SIG-M5 (cell line): ENCODE results near the gene RNF5.
"Not testable (repeated sequence)": the region's sequence is repeated elsewhere in the genome, so short reads cannot be mapped to it uniquely, and the experiment has no call there.

ENCODE experiments used
- DNase-seq: peaks from one replicate; lab custom pipeline; 2025; lab: John Stamatoyannopoulos, UW

The RNF5 gene

DNA sequence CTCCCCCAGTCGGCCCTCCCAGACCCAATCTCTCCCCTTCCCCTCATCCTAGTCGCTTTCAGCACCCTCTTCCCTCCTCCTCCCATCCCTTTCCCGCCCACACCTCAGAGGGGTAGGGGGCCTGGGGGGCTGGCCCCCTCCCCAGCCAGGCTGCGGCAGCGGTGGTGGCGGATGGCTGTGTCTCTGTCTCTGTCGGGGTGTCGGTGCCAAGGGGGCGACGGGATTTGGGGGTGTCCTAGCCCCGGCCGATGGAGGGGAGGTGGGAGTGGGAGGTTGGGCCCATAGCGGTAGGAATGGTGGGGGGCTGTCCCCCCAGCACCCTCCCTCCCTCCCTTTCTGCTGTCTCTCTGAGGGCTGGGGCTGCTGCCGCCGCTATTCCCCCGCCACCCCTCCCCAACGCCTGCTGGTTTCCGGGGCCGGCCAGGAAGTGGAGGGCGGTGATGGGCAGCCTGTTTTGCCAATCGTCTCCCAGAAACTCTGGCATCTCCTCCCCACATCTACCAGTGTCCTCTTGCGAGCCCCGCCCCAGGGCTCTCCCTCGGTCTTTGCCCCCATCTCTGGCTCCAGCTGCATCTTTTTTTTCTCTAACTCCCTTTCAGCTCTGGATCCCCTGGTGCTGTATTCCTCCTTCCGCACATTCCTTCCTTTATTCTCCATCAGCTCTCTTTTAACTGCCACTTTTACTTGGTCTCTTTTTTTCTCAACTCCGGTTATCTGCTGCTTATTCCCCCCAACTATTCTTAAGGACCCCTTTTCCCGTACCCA is 2.3 kb upstream of the RNF5 start, which contains the start of gene AGPAT1:
AGPAT1 (minus strand) TSS at position 374 of the 765 bp plus-strand sequence. CDS start 4,588 bp downstream, outside the sequence.
- peak; percentile 32 for DNase-seq

DNA sequence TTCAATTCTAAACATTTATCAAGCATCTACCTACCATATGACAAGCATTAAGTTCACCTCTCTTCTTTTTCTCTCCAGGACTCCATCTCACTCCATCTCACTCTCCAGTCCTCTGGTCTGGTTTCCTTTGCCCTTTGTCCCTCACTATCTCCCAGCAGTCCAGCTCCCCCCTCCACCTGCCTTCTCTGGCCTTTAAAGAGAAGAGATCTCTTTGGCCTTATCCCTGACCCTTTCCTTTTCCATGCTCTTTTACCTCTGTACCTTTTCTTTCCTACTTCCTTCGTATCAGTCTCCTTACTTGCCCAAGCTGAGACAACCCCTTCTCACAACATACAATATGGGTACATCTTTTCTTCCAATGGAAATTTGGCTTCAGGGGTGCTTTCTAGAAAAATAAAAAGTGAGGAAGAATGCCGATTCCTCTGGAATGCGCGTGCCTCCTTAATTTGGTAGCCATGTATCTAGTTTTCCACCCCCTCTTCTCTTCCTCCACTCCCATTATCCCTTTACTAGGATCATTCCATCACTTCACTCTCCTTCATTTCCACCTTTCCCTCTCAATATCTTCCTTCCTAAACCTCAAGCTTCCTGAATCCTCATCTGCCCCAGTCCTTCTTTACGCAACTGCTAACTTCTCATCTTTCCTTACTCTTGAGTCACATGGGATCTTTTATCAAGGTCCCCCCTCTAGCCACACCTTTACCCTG is 1.6 kb upstream of the RNF5 start:
- no peak for DNase-seq

DNA sequence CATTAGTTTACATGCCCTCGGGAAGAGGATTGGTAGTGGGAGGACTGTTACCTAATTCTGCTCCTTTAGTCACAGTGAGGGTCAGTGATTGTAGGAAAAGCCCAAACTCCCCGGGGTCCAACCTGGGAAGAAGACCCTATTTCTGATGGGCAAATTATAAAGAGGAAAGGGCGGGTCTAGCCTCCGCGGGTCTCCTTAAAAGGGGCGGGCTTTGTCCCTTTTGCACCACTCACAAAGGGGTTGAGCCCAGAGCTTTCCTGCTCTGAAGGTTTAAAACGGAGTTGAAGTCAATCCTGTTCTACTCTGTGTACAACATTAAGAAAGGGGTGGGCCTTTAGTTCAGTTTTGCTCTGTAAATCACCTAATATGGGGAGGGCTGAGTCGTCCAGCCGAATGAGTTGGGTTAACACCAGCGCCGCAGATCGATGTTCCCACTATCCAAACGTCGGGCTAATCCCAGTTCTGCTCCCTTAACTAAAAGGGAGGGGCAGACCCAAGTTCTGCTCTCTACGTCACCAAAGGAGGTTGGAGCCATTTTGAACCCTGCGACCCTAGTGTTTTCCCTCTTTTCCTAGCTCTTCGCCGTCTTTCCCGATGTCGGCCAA is 920 bp upstream of the RNF5 start:
- no peak for DNase-seq

DNA sequence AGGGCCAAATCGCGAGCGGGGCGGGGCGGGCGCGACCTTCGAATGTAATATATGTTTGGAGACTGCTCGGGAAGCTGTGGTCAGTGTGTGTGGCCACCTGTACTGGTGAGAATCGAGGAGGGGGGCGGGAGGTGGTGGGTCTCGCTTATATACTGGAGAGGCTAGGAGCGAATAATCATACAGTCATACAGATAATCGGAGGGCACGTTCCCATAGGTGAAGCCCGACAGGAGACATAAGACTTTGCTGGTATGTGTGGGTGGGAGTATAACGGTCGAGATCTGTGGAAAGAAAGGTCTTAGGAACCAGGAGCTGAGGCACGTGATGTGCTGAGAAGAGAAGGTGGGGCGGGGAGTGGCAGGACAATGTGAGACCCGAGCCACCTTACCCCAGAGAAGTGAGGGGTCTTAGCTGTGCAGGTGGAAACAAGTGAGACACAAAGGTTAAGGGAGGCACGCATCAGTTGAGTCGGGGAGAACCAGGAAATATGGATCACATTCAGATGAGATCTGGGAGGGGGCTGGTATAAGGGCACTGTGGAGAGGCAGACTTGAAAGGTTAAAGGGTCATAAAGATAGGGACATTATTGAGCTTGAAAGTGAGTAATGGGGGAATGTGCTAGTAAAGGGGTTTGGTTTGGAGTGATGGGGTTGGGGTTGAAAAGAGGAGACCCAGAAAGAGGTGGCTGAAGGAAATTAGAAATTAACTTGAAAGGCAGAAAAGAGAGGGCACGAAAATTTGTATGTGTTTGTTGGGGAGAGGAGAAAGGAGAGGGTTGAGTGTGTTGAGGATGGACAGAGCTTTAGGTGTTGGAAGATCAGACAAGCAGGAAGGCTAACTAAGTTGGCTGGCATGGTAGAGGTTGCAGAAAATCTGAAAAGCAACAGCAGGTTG is 589 bp downstream of the RNF5 start:
- DNase-seq, result no peak

DNA sequence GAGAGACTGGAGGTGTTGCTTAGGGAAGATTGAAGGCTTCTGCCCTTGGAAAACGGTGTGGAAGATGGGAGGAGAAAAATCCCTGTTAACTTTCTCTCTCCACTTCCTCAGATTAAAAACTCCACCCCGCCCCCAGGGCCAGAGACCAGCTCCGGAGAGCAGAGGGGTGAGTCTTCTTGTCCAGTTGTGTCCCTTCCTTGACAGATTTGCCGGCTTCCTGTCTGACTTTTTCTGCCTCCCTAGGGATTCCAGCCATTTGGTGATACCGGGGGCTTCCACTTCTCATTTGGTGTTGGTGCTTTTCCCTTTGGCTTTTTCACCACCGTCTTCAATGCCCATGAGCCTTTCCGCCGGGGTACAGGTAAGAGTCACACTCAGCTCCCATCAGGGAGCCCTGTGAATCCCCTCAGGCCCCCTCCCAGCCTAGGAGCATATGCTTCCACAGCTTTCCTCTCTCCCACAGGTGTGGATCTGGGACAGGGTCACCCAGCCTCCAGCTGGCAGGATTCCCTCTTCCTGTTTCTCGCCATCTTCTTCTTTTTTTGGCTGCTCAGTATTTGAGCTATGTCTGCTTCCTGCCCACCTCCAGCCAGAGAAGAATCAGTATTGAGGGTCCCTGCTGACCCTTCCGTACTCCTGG is 1.7 kb downstream of the RNF5 start:
- no peak for DNase-seq

DNA sequence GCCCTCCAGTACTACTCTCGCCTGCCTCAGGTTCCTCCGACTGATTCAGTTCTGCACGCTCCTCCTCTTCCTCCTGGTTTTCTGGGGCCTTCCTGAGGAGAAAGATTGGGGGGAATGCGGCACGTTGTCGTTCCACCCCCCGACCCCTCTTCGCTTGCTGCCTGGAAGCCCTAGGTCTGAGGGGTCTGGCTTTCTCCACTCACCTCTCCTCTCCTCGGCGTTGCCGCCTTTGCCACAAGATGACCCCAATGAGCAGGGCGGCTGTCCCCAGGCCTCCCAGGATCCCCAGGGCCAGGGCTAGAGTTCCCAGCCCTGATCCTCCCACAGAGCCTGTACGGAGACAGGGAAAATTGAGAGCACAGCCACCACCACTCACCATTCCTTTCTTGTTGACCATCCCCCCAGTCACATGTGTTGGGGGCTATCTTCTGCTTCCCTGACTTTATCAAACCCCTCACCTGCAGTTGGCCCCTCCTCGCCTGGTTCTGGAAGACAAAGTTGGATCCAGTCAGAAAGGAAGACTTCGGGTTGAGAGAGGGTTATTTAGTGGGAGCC is 3.0 kb downstream of the RNF5 start:
- no peak for DNase-seq

DNA sequence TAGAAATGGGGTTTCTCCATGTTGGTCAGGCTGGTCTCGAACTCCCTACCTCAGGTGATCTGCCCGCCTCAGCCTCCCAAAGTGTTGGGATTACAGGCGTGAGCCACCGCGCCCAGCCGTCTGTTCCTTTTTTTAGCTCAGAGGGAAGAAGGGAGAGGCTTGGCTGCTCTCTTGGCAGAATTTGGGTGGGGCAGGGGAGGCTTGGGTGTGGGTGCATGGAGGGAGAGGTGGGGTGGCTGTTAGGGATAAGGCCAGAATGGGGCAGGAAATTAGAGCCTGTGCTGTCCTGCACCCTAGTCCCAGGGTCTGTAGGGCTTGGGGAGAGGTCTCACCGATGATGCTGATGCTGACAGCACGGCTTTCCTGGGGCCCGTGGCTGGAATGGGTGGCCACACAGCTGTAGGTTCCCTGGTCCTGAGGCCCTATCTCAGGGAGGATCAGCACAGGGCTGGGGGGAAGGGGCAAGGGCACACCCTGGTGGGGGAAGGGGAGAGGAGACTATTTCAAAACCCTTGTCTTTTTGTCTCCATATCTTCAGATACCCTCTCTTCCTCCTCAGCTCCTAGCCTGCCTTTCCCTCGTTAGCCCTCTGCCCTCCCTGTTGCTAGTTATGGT is 3.8 kb downstream of the RNF5 start:
- no peak for DNase-seq

DNA sequence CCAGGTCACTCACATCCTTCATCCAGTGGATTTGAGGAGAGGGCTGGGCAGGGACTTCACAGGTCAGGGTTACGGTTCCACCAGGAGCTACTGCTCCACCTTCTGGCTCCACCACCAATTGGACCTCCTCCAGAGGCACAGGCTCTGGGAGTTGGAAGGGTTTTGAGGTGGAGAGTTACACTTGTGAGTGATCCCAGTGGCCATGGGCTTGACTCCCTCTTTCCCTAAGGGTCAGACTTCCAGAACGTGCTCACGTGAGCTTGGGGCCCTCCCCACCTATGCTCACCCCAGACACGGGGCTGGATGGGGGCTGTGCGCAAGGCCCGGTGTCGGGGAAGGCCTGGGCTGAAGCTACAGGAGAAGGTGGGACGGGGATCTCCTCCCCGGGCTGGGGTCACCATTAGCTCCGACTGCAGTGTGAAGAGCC is 4.4 kb downstream of the RNF5 start:
- no peak for DNase-seq

DNA sequence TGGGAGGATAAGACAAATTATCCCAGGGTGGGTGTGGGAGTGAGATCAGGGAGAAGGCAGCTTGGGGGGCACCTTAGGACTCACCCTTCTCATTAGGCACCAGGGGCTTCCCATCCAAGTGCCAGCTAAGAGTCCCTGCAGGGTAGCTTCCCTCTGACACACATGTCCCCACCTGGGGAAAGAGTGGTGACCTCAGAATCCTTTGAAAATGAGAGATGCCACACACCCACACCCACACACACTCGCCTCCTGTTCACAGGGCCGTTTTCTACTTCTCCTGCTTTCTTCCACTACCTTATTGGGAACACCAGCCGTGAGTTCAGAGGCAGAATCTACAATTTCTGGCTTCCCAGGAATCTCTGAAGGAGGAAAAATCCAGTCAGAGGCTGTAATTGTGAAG is 4.8 kb downstream of the RNF5 start:
- DNase-seq, result no peak

DNA sequence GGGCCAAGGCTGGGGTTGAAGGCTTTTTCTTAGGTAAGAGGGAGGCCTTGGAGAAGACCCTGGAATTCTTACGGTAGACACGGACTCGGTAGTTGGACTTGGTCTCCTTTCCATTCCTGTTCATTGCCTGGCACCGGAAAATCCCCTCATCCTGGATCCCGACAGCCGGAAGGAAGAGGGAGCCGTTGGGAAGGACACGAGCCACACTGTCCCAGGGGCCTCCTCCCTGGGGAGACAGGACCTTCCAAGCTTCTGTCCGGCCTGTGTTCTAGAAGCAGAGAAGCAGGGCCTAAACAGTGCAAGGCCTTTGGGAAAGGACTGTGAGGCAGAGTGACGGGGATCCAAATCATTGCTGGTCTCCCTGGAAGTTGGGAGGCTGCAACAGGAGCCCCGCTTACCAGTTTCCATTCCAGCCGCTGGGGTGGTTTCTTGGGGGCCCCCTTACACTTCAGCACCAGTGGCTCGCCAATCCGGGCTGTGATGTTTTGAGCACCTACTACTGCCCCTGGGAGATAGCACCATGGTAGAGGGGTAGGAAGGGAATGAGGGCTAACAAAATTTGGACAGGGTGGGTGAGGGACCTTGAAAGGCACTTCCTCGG is 5.4 kb downstream of the RNF5 start:
- DNase-seq, result no peak

DNA sequence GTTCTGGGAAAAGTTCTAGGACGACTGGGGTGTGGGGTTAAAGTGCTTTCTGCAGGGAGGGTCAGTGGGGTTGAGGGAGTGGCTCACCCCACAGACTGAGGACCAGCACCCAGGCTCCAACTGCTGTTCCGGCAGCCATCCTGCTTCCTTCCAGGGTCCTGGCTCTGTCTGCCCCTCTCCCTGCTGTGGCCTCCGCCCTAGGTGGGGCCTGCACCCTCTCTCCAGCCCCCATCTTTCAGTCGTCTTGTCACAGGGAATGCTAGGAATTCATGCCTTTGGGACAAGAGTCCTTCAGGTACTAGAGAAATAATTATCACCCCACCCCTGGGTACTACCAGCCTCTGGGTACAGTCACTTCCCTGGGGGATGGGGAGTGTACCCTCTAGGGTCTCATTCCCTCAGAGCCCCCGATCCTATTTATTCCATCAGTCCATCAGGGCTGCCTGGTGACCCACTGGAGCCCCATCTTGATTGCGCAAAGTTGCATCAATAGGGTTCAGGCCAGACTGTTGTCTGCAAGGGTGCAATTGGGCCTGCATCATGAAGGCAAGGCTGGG is 6.0 kb downstream of the RNF5 start, which contains the start of gene AGER:
AGER (minus strand) TSS at position 170 of the 557 bp plus-strand sequence; CDS start at position 139, 31 bp downstream.
- DNase-seq, result no peak

DNA sequence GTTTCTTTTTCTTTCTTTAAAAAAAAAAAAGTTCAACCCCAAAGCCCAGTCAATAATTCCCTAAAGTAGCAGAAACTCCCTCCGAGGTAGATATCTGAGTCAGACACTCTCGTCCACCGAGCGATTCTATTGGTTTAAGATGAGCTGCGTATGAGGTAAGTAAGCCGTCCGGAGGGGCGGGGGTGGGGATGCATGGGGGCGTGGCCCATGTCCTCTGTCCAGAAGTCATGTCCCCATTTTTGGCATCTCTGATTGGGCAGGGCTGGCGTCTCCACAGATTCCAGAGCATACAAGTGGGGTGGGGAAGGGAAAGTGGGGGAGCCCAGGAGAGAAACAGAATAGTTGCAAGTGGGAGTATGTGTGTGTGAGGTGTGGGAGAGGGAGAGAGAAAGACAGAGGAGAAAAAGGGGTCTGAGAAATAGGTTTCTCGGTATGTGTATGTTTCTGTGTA is 7.5 kb downstream of the RNF5 start:
- DNase-seq, result not testable (repeated sequence)

DNA sequence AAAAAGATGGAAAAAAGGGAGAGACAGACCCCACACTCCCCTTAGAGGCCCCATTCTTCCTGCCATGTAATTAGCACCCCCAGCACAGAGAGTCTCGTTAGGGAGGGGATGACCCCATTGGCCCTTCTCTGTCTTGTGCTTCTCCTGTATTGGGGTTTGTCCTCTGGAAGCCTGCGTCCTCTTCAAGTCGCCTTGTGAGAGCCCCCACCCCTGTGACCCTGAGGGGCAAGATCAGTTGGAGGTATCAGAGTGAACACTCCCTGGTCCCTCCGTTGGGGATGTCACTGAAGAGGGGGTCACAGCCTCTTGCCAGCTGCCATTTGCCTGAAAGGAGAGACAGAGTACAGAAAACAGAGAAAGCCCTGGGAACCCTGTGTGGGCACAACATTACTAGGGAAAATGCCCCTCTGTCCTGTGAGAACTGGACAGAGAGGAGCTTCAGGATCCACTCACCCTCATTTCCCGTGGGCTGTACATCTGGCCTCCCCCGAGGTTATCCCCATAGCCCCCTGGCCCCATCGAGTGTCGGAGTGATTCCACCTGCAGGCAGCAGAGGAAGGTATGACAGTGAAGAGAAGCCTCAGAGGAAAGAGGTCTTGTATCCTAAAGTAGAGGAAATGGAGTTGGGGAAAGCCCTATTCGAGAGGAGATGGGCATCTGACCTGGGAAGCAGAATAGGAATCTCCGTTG is 8.1 kb downstream of the RNF5 start:
- not testable (repeated sequence) for DNase-seq

DNA sequence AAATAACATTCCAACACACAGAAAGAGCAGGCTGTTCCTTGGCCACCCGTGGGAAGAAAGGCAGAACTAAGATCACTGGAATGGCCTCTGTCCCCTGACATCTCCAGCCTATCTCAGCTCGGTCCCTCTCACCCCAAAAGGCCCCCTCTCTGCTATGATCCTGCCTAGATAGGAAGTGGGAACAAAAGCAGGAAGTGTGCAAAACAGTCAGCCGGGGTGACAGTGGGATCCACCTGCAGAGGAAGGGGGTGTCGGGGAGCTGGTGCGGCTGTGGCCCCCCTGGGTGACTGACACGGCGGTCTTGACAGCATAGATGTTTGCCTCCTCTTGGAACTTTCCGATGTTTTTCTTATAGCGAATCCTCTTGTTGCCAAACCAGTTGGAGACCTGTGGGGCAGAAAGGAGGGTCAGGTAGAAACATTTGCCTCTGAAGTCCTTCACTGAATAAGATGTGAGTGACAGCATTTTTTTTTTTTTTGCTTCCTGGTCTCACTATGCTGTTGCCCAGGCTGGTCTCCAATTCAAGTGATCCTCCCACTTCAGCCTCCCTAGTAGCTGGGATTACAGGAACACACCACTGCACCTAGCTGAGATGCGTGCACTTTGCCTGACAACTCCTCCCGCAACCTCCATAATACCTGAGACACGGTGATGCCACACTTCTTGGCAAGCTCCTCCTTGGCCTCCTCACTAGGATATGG is 9.0 kb downstream of the RNF5 start:
- DNase-seq, result no peak

DNA sequence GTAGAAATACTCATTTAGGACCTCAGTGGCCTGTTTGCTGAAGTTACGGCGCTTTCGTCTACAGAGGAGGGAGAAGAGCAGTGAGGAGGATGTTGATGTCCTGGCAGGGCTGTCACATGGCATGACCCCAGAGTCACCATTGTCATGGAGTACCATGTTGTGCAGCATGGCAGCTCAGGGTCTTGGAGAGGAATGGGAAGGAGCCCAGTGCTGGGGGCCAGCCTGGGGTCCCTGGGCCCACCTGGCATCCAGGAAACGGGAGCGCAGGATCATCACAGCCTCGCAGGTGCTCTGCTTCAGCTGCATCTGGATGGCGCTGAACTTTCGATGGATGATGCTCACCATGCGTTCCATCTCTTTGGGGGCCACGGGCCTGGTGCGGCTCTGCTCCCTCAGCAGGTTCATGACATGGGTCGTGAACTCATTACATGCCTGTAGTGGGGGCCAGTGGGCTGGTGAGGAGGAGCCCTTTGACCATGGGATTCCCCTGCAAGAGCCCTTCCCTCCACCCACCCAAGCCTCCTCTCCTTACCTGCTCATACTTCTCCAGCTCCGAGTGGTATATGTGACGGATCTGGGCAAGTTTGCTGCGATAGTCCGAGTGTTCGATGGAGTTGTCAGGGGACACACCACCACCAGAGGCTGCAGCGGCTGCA is 9.6 kb downstream of the RNF5 start:
- DNase-seq, result not testable (repeated sequence)

DNA sequence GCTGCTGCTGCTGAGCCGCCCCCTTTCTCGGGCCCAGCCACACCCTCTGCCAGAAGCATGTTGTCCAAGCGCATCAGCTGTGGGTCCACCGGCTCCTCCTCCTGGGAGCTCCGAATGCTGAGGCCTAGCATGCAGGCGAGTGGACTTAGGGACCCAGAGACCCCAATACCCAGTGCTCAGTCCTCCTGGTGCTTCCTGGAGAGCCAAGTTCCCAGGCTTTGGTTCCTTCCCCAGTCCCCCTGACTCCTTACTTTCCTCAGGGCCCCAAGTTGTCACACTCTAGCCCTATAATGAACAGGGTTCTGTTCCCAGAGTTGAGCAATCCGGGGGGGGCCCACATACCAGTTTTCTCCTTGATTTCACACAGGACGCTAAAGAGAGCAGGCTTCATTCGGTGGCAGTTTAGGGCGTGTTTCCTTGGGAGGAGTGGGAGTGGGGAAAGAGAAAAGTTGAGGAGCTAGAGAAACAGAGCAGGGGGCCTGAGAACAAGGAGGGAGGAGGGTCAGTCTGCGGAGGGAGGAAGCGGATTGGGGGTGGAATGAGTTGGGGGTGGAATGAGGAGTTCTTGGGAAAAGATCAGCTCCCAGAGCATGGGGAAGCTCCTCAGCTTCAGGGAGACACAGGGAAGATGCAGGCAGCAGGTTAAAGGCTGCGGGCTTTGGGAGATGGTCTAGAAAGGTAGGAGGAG is 10.3 kb downstream of the RNF5 start:
- no peak for DNase-seq

DNA sequence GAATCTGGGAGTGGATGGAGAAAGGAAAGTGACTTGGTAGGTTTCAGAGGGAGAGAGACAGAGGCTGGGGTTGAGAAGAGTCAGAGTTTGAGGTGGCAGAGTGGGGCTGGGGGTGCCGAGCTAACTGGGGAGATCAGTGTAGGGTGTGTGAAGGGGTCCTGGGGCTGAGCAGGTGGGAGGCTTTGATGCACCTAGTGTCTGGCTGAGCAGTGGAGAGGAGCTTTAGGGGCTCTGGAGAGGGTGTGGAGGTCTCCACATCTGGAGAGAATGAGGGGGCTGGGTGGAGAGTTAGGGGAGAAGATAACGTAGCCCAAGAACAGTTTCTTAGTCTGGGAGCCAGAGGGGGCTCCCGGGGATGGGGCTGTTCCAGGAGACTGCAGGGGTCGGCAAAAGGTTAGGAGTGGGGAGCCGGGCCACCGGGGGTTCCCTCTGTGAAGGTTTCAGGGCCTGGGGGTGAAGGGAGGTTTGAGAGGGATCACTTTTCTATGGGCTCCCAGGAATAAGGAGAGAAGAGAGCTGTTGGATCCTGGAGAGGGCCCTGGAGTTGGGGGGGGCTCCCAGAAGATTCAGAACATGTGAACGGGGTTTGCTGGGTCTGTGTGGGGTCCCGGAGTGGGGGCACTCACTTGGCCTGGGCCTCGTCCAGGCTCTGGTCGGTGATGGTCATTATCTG is 11.0 kb downstream of the RNF5 start:
- DNase-seq, result no peak
